Tracheal epithelial cell (primary cell): ENCODE measurements around the gene XAGE1B. TPM values are rescaled to one million over a fixed set of nuclear protein-coding genes. Genes with fewer than 3 reads are reported as not detected.

Source experiments
- total RNA-seq: library from RNA; depleted of rRNA; stranded (reverse); fragments of >200 nt; gene quantifications from 2 replicates; pipeline ENCODE4 v1.2.1, GENCODE V29; 2014

XAGE1B gene, protein sequence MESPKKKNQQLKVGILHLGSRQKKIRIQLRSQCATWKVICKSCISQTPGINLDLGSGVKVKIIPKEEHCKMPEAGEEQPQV
- total RNA-seq, result not detected in 2 replicates

DNA sequence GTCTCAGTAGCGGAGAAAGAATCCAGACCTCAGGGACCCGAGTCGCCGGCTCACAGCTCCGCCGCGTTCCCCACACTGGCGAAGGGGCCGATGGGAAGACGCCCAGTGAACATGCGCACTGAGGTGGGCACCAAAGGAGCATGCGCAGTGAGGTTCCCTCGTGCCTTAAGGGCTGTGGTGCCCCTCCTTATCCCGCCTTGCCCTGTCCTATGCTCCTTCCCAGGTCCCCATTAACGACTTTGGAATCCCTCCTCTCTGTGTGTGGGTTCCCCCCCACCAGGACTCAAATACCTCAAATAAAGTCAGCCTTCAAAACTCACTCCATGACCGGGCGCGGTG lies at the start of gene XAGE1B:
TSS of gene XAGE1B (minus strand) at position 77 of the 339 bp plus-strand sequence. CDS start 1,536 bp downstream, outside the sequence.

DNA sequence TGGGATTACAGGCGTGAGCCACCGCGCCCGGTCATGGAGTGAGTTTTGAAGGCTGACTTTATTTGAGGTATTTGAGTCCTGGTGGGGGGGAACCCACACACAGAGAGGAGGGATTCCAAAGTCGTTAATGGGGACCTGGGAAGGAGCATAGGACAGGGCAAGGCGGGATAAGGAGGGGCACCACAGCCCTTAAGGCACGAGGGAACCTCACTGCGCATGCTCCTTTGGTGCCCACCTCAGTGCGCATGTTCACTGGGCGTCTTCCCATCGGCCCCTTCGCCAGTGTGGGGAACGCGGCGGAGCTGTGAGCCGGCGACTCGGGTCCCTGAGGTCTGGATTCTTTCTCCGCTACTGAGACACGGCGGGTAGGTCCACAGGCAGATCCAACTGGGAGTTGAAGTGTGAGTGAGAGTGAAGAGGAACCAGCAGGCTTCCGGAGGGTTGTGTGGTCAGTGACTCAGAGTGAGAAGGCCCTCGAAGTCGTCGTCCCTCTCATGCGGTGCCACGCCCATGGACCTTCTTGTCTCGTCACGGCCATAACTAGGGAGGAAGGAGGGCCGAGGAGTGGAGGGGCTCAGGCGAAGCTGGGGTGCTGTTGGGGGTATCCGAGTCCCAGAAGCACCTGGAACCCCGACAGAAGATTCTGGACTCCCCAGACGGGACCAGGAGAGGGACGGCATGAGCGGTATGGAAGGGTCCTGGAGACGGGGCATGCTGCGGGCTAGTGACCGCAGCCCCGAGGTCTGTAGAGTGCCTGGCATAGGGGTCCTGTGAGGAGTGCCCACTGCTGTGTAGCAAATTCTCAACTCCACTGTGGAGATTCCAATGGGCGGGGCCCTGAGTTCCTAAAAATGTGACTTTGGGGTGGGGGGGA lies 21.1 kb downstream of the XAGE1B start, which contains the start of gene XAGE1A:
TSS of gene XAGE1A (plus strand) at position 264 of the 874 bp plus-strand sequence. CDS start 1,554 bp downstream, outside the sequence.

Other genes starting within 250 kb of the XAGE1B start
- not detected in 2 replicates for gene XAGE2, start 148.0 kb downstream of the XAGE1B start, total RNA-seq
- gene XAGE1A, start 21.3 kb downstream of the XAGE1B start, total RNA-seq, result not detected in 2 replicates
- gene SSX7, start 137.8 kb upstream of the XAGE1B start, total RNA-seq, result not detected in 2 replicates
- gene SSX2, start 190.1 kb upstream of the XAGE1B start, total RNA-seq, result not detected in 2 replicates
- gene SSX2B, start 234.2 kb upstream of the XAGE1B start, total RNA-seq, result not detected in 2 replicates